ENCODE measurements around the gene FAM131C.

Gene FAM131C

DNA sequence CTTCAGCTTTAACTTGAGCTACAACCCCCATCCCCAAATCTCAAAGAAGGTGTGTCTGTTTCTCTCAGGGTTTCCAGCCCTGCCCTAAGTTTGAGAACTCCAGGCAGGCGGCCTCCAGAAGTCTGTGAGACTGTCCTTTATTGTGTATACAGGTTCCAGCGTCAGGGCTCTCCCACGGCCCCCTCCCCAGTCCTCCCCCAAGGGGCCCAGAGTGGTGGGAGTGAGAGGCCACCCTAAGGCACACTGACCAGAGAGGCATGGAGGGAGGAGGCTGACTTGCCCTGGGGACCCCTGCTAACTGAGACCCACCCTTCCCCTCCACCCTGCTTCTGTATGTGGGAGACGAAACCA lies 59.6 kb downstream of the FAM131C start:
- DNase-seq = no peak

DNA sequence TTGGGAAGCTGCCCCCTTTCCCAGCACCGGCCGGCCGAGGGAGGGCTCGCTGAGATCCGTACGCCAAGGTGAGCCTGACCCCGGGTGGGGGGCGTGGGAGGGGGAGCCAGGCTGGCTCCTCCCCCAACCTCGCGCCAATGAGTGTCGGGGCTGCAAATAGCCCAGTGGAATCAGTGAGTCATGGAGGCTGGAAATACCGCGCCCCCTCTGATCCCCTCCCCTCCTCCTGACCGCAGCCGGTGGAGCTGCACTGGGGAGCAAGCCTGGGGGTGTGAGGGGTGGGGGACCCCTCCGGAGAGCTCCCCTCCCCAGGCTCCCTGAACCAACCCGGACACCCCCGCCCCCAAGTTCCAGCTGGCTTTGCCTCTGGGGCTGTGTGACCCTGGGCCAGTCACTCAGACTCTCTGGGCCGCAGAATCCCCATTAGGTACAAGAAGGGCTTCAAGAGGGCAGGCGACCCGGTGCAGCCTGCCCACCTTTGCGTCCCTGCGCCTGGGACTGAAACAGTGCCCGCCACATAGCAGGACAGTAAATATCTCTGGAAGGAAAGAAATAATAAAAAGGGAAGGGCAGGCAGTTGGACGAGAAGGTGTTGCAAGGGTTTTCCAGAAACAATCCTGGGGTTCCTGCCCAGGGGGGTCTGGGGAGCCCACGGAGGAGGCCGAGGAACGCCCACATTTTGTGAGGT lies 60.1 kb downstream of the FAM131C start:
- no peak for DNase-seq

DNA sequence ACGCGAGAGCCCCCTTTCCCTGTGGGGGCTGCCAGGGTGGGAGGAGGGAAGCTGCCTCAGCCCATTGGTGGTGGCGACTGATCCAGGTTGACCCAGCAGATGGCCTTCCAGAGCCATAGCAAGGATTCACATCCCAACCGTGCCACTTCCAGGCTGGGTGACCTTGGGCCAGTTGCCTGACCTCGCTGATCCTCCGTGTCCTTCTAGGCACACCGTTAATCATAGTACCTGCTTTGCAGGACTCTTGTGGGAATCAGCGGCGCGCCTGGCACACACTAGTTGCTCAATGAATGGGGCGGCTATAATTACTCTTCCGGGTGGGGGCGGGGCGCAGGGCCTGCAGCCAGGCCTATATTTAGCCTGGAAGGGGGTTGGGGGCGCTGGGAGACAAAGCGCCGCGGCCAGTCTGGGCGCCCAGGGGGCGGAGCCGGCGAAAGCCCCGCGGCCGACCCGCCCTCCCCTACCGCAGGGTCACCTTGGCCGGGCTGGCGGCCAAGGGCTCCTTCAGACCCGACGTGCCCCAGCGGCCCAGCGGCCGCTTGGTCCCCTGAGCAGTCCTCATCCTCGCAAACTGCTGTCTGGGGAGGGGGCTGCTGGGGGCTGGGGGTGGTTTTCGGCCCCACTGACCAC lies 60.7 kb downstream of the FAM131C start:
- DNase-seq = no peak

DNA sequence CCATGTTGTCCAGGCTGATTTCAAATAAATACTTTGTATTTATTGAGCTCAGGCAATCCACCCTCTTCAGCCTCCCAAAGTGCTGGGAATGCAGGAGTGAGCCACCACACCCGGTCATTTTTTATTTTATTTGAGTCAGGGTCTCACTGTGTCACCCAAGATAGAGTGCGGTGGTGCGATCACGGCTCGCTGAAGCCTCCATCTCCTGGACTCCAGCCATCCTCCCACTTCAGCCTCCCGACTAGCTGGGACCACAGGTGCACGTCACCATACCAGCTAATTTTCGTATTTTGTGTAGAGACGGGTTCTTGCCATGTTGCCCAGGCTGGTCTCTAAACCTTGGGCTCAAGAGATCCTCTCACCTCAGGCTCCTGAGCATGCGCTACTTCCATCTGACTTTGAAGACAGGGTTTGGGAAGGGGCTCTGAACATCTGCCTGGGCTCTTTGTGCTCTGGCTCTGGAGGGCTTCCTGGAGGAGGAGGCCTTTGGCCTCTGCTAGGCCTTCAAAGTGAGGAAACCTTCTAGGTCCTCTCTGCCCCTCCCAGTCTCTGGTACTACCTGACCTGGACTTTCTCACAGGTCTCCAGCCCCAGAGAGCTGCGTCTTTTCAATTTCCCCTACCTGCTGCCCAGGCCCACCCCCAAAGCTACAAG lies 61.4 kb downstream of the FAM131C start:
- no peak for DNase-seq

DNA sequence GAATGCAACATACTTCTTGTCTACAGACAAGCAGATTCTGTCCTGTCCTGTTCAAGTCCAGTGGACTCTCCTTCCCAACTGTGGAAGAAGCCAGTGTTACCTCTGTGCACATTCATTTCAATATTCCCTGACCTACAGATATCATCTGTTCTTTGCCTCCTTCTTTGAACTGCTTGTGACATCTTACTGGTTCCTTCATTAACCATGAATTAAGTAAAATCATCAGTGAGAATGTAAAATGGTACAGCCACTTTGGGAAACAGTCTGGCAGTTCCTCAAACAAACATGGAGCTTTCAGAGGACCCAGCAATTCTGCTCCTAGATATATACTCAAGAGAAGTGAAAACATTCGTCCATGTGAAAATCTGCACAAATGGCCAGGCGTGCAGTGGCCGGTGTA lies 62.6 kb downstream of the FAM131C start:
- no peak for DNase-seq

DNA sequence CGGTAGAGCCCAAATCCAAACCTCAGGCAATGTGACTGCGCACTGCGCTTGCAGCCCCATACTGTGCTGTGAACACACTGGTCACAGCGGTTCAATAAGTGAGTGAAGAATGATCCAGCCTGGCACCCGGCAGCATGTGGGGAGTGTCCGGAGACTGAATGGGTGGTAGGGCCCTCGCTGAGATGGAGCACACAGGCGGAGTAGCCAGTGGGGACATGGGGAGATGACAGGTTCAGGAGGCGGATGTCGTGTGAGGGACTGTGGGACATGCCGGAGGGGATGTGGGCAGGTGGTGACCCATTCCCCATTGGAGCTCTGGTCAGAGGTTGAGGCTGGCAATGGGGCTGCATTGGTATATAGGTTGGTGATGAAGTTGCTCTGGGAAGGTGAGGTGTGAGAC lies 63.8 kb downstream of the FAM131C start:
- no peak for DNase-seq

DNA sequence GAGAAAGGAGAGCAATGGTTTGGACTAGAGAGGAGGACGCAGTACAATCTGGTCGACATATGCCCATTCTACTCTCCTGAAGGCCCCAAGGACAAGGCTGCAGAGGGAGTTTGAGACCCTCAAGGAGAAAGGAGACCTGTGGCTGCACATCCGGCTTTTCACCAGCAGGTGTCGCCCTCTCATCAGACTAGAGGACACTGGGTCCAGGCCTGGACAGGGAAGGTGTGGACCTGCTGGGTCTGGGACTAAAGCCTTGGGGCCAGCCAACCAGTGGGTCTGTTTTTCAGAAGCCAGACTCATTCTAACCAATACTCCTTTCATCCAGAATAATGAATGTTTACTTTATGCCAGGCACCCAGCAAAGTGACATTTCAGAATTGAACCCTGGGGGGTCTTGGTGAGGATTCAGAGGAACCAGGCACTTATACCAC lies 64.4 kb downstream of the FAM131C start:
- DNase-seq = no peak

Data from NCI-H1417 treated with DMSO at 0.1 percent for 48 hours (cell line).